Liver (tissue), 3 donors: ENCODE results near the gene LHFPL2.

Source experiments
- CTCF ChIP-seq: fragments of 150-350 bp; IDR thresholded peaks from 2 replicates; pipeline ENCODE4 v1.5.1; 2017; ENCODE audit warnings: improper control_type of control experiment, low read depth, low read length; ENCODE audit not compliant: missing input control
- FOXA1 ChIP-seq: IDR thresholded peaks from 2 replicates; pipeline ENCODE4 v1.6.1; 2016; ENCODE audit warnings: antibody characterized with exemption
- JUND ChIP-seq, 2 donors: IDR thresholded peaks; 2 replicates each; pipeline ENCODE4 v1.6.1; 2016; ENCODE audit warnings: antibody characterized with exemption in 2 of 2
- MAX ChIP-seq: IDR thresholded peaks from 2 replicates; pipeline ENCODE4 v1.6.1; 2016; ENCODE audit warnings: antibody characterized with exemption
- REST ChIP-seq: IDR thresholded peaks from 2 replicates; pipeline ENCODE4 v1.6.1; 2016; ENCODE audit warnings: antibody characterized with exemption, mild to moderate bottlenecking
- TAF1 ChIP-seq: conservative IDR thresholded peaks from 2 replicates; pipeline ENCODE4 v1.6.1; 2016; ENCODE audit warnings: antibody characterized with exemption, mild to moderate bottlenecking
- YY1 ChIP-seq: IDR thresholded peaks from 2 replicates; pipeline ENCODE4 v1.6.1; 2016; ENCODE audit warnings: antibody characterized with exemption, mild to moderate bottlenecking
- TF ChIP-seq, protein P1 (sequence below): IDR thresholded peaks from 2 replicates; pipeline ENCODE4 v1.6.1; 2016; ENCODE audit warnings: antibody characterized with exemption
- donor health status: healthy.
- donor health status: healthy.

DNA sequence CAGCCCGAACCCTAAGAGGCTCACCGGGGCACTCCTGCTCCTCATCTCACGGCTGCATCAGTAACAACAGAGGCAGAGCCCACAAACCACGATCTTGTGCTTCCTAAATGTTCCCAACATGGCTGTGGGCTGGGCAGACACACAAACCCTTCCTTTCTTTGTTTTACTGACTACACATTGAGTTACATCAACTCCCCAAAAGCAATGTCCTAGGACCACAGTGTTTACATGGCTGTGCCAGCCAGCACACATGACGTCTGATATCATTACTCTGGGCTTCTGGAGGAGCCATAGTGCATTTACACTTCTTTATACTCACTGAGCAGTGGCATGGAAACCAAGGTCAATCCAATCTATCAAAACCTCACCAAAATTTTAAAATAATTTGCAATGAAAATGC is 101.4 kb downstream of the LHFPL2 start:
- TF ChIP-seq CTCF = no peak
- no peak for TF ChIP-seq JUND (IDR thresholded peaks at IDR 0.05)
- TF ChIP-seq, protein P1, sequence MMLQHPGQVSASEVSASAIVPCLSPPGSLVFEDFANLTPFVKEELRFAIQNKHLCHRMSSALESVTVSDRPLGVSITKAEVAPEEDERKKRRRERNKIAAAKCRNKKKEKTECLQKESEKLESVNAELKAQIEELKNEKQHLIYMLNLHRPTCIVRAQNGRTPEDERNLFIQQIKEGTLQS = no peak
- TF ChIP-seq FOXA1 = no peak
- TF ChIP-seq MAX = no peak
- no peak for TF ChIP-seq REST
- TF ChIP-seq YY1 = no peak
- TF ChIP-seq TAF1 = no peak
